Mammary epithelial cell (primary cell): ENCODE data around the gene MEIS1.

Experiments
- CTCF ChIP-seq, 2 donors: IDR thresholded peaks in 1 of 2; conservative IDR thresholded peaks in 1 of 2; 2 replicates each; pipeline ENCODE4 v1.5.1; 2011 to 2012; ENCODE audit warnings: inconsistent platforms in 2 of 2, low read length in 2 of 2, mild to moderate bottlenecking in 2 of 2, control low read depth in 1 of 2, low read depth in 1 of 2; ENCODE audit not compliant: insufficient read depth in 1 of 2; ENCODE audit errors: extremely low read depth in 1 of 2
- EZH2 ChIP-seq: IDR thresholded peaks from 2 replicates; pipeline ENCODE4 v1.6.1; 2012; ENCODE audit warnings: low read length, inconsistent platforms, borderline replicate concordance

GRCh38 chr2:66445925-66446871, 11.3 kb downstream of the MEIS1 start:
- no peak for TF ChIP-seq CTCF (conservative IDR thresholded peaks at IDR 0.05 in 1 of 2, IDR thresholded peaks at IDR 0.05 in 1 of 2; ENCODE audit: extremely low read depth in 1 of 2, insufficient read depth in 1 of 2, low read depth in 1 of 2, low read length in 2 of 2)
- no peak for TF ChIP-seq EZH2
